PFSK-1 (cell line): ENCODE results near the gene DHCR7.

Experiments
- FOXP2 ChIP-seq: optimal IDR thresholded peaks from 2 replicates; pipeline ENCODE3; 2011; ENCODE audit warnings: borderline replicate concordance, control low read depth, inconsistent platforms; ENCODE audit not compliant: insufficient read depth; ENCODE audit errors: extremely low read length, extremely low read depth
- POLR2AphosphoS5 ChIP-seq: IDR thresholded peaks from 2 replicates; pipeline ENCODE4 v1.6.1; 2012; ENCODE audit warnings: low read depth, mild to moderate bottlenecking, control low read depth, low read length, moderate library complexity
- SIN3A ChIP-seq: IDR thresholded peaks from 2 replicates; pipeline ENCODE4 v1.6.1; 2012; ENCODE audit warnings: mild to moderate bottlenecking, low read length, moderate library complexity, borderline replicate concordance; ENCODE audit not compliant: insufficient read depth
- TAF1 ChIP-seq: IDR thresholded peaks from 2 replicates; pipeline ENCODE4 v1.6.1; 2012; ENCODE audit warnings: low read length, control low read depth, borderline replicate concordance; ENCODE audit not compliant: insufficient read depth
- TF ChIP-seq, protein P1 (sequence below), 2 experiments: IDR thresholded peaks; 2 replicates each; pipeline versions ENCODE4 v1.6.1 to v1.8.0; 2011 to 2012; ENCODE audit warnings: low read depth in 2 of 2, low read length in 2 of 2, control low read depth in 1 of 2, inconsistent platforms in 1 of 2, mild to moderate bottlenecking in 1 of 2, moderate library complexity in 1 of 2; ENCODE audit not compliant: insufficient read depth in 1 of 2

The DHCR7 gene

DNA sequence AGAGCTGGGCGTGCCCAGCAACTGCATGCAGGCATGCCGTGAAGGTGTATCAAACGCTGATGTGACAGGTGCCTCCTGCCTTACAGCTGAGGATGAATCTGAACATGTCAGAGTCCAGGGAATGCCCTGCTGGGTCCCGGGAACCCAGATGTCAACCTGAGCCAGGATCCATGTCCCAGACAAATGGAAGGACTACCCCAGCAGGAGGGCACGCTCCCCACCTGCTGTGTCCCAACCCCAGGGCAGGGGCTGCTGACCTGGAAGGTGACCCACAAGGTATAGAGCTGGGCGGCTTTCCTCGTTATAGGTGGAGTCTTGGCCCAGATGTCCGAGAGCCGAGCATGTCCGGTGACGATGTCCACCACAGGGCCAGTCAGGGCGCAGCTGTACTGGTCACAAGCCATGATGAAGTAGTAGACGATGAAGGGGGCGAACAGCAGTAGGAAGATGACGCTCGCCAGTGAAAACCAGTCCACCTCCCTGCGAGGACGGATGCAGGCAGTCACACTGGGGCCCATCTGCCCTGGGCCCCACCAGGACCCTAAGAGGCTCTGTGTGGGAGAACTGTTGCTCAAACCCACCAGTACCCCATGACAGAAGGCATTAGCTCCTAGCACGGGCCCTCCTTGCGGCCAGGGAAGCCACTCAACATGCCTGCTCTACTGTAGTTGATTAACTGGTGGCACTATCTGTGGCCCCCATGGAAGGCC lies 4.3 kb downstream of the DHCR7 start:
- TF ChIP-seq POLR2AphosphoS5 = no peak

GRCh38 chr11:71442880-71443279 lies 5.3 kb downstream of the DHCR7 start:
- TF ChIP-seq FOXP2 (no peak), TAF1 (no peak), SIN3A (no peak), POLR2AphosphoS5 (no peak)
- TF ChIP-seq, protein P1, sequence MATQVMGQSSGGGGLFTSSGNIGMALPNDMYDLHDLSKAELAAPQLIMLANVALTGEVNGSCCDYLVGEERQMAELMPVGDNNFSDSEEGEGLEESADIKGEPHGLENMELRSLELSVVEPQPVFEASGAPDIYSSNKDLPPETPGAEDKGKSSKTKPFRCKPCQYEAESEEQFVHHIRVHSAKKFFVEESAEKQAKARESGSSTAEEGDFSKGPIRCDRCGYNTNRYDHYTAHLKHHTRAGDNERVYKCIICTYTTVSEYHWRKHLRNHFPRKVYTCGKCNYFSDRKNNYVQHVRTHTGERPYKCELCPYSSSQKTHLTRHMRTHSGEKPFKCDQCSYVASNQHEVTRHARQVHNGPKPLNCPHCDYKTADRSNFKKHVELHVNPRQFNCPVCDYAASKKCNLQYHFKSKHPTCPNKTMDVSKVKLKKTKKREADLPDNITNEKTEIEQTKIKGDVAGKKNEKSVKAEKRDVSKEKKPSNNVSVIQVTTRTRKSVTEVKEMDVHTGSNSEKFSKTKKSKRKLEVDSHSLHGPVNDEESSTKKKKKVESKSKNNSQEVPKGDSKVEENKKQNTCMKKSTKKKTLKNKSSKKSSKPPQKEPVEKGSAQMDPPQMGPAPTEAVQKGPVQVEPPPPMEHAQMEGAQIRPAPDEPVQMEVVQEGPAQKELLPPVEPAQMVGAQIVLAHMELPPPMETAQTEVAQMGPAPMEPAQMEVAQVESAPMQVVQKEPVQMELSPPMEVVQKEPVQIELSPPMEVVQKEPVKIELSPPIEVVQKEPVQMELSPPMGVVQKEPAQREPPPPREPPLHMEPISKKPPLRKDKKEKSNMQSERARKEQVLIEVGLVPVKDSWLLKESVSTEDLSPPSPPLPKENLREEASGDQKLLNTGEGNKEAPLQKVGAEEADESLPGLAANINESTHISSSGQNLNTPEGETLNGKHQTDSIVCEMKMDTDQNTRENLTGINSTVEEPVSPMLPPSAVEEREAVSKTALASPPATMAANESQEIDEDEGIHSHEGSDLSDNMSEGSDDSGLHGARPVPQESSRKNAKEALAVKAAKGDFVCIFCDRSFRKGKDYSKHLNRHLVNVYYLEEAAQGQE (IDR thresholded peaks at IDR 0.05; ENCODE audit: insufficient read depth in 1 of 2, low read depth in 2 of 2, low read length in 2 of 2) = no peak

- TF ChIP-seq FOXP2 (no peak), TAF1 (no peak), POLR2AphosphoS5 (no peak), SIN3A (no peak)
- TF ChIP-seq, protein P1 (IDR thresholded peaks at IDR 0.05; ENCODE audit: insufficient read depth in 1 of 2, low read depth in 2 of 2, low read length in 2 of 2) = no peak
These were observed 6.1 kb downstream of the DHCR7 start for GRCh38 chr11:71442123-71442522.

- TF ChIP-seq TAF1 = no peak
- no peak for TF ChIP-seq POLR2AphosphoS5
- TF ChIP-seq, protein P1 (IDR thresholded peaks at IDR 0.05; ENCODE audit: insufficient read depth in 1 of 2, low read depth in 2 of 2, low read length in 2 of 2) = no peak
- no peak for TF ChIP-seq SIN3A
- no peak for TF ChIP-seq FOXP2
These were observed 6.9 kb downstream of the DHCR7 start for GRCh38 chr11:71441251-71441650.

- TF ChIP-seq FOXP2 (no peak), TAF1 (no peak), SIN3A (no peak), POLR2AphosphoS5 (no peak)
- TF ChIP-seq, protein P1 (IDR thresholded peaks at IDR 0.05; ENCODE audit: insufficient read depth in 1 of 2, low read depth in 2 of 2, low read length in 2 of 2) = no peak
These were observed 8.0 kb downstream of the DHCR7 start for GRCh38 chr11:71440021-71440755.
